T-helper 1 cell treated with Interleukin-12 subunit alpha and Interleukin-12 subunit beta and Interleukin-4 antibody, amounts not matched to agents 30 ng/mL and 1 ng/mL, for 36 hours (primary cell): Measurements from ENCODE around the gene DHX15. TPM values are rescaled to one million over a fixed set of nuclear protein-coding genes. Genes with fewer than 3 reads are reported as not detected.

Experiments used
- intact Hi-C: fragments of 100-400 bp; cut with micrococcal nuclease; formaldehyde crosslinking; loops from one replicate; pipeline ENCODE4 v1.15.1; 2024
- total RNA-seq: library from RNA; stranded (reverse); gene quantifications from 2 replicates; pipeline ENCODE4 v1.2.3, GENCODE V29; 2022

DHX15 gene
- total RNA-seq, 1 donor from 2014 or later = 191 TPM

GRCh38 chr4:24495388-24495787, 89.0 kb downstream of the DHX15 start:
- intact Hi-C loops = no loop called here

- intact Hi-C loops = no loop called here
Measured at GRCh38 chr4:24489870-24490269, 94.5 kb downstream of the DHX15 start.

GRCh38 chr4:24488399-24489164, 95.8 kb downstream of the DHX15 start:
- intact Hi-C loops = loop anchor here (1.0 kb wide), 2 partner anchors 62 to 492 kb away; no protein-coding TSS in a partner anchor

GRCh38 chr4:24482871-24483270, 101.5 kb downstream of the DHX15 start:
- intact Hi-C loops = no loop called here

- intact Hi-C loops = no loop called here
Measured at GRCh38 chr4:24477919-24478318, 106.4 kb downstream of the DHX15 start.

Other genes starting within 250 kb of the DHX15 start
- not detected in 2 replicates for gene SOD3, start 211.0 kb upstream of the DHX15 start, total RNA-seq